Thyroid gland (tissue), 4 donors: Measurements from ENCODE around the gene SNCA.

Experiments used
- POLR2A ChIP-seq, 2 donors: fragments of 450-650 bp; IDR thresholded peaks; one replicate each; pipeline ENCODE4 v1.6.1; 2017; ENCODE audit warnings: antibody characterized with exemption in 2 of 2, mild to moderate bottlenecking in 2 of 2, moderate library complexity in 1 of 2
- TF ChIP-seq, protein P1 (sequence below), 6 experiments: fragments of 200-600 bp in 3 of 6; fragments of 450-650 bp in 3 of 6; sonication (generic) in 3 of 6; IDR thresholded peaks; one replicate each; pipeline ENCODE4 v1.5.1; 2016 to 2019; ENCODE audit warnings: antibody characterized with exemption in 6 of 6, mild to moderate bottlenecking in 2 of 6, inconsistent platforms in 1 of 6, moderate library complexity in 1 of 6

GRCh38 chr4:89685277-89685676, 151.7 kb downstream of the SNCA start:
- TF ChIP-seq, protein P1, sequence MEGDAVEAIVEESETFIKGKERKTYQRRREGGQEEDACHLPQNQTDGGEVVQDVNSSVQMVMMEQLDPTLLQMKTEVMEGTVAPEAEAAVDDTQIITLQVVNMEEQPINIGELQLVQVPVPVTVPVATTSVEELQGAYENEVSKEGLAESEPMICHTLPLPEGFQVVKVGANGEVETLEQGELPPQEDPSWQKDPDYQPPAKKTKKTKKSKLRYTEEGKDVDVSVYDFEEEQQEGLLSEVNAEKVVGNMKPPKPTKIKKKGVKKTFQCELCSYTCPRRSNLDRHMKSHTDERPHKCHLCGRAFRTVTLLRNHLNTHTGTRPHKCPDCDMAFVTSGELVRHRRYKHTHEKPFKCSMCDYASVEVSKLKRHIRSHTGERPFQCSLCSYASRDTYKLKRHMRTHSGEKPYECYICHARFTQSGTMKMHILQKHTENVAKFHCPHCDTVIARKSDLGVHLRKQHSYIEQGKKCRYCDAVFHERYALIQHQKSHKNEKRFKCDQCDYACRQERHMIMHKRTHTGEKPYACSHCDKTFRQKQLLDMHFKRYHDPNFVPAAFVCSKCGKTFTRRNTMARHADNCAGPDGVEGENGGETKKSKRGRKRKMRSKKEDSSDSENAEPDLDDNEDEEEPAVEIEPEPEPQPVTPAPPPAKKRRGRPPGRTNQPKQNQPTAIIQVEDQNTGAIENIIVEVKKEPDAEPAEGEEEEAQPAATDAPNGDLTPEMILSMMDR (IDR thresholded peaks at IDR 0.05) = no peak
- no peak for TF ChIP-seq POLR2A (IDR thresholded peaks at IDR 0.05)
